H9 (cell line): ENCODE measurements around the gene ZMYND8. TPM values are rescaled to one million over a fixed set of nuclear protein-coding genes. Genes with fewer than 3 reads are reported as not detected.

Source experiments
- DNase-seq: peaks from one replicate; pipeline ENCODE4 v3.0.0-alpha.2; 2017
- H2AFZ ChIP-seq: one replicate; pipeline ENCODE4 v1.6.1; 2013; ENCODE audit warnings: mild to moderate bottlenecking, low read length, control low read depth, moderate library complexity
- H2AK5ac ChIP-seq: 2 replicates; pipeline ENCODE4 v1.6.1; 2013; ENCODE audit warnings: low read length, control low read depth, mixed read lengths; ENCODE audit not compliant: insufficient read length
- H2BK120ac ChIP-seq: one replicate; pipeline ENCODE4 v1.6.1; 2013; ENCODE audit warnings: low read depth, mild to moderate bottlenecking, low read length, control low read depth, inconsistent platforms; ENCODE audit not compliant: poor library complexity, severe bottlenecking
- H2BK12ac ChIP-seq: 2 replicates; pipeline ENCODE4 v1.6.1; 2013; ENCODE audit warnings: low read length, control low read depth, mixed read lengths, low read depth; ENCODE audit not compliant: insufficient read length
- H2BK15ac ChIP-seq: 2 replicates; pipeline ENCODE4 v1.6.1; 2013; ENCODE audit warnings: low read depth, low read length, control low read depth
- H2BK20ac ChIP-seq: one replicate; pipeline ENCODE4 v1.6.1; 2013; ENCODE audit warnings: low read depth, mild to moderate bottlenecking, low read length, control low read depth, inconsistent platforms; ENCODE audit not compliant: poor library complexity, severe bottlenecking
- H2BK5ac ChIP-seq: 2 replicates; pipeline ENCODE4 v1.6.1; 2013; ENCODE audit warnings: low read length, control low read depth, mixed read lengths; ENCODE audit not compliant: insufficient read length
- H3K14ac ChIP-seq: 2 replicates; pipeline ENCODE4 v1.6.1; 2013; ENCODE audit warnings: low read length, control low read depth; ENCODE audit not compliant: insufficient read depth
- H3K18ac ChIP-seq: 2 replicates; pipeline ENCODE4 v1.6.1; 2013; ENCODE audit warnings: low read depth, mild to moderate bottlenecking, mixed read lengths, low read length, control low read depth; ENCODE audit not compliant: insufficient read length
- H3K23ac ChIP-seq: 2 replicates; pipeline ENCODE4 v1.6.1; 2013; ENCODE audit warnings: low read length, control low read depth, mixed read lengths, low read depth; ENCODE audit not compliant: insufficient read length
- H3K23me2 ChIP-seq: 2 replicates; pipeline ENCODE4 v1.6.1; 2013; ENCODE audit warnings: low read depth, mild to moderate bottlenecking, mixed read lengths, low read length, control low read depth; ENCODE audit not compliant: insufficient read length, poor library complexity, severe bottlenecking
- H3K27ac ChIP-seq: 2 replicates; pipeline ENCODE4 v1.5.1; 2013; ENCODE audit warnings: low read length, control low read depth, mixed read lengths, low read depth; ENCODE audit not compliant: insufficient read length
- H3K27me3 ChIP-seq: 2 replicates; pipeline ENCODE4 v1.6.1; 2013; ENCODE audit warnings: low read length, control low read depth, inconsistent platforms; ENCODE audit not compliant: insufficient read depth
- H3K4ac ChIP-seq: 2 replicates; pipeline ENCODE4 v1.6.1; 2013; ENCODE audit warnings: low read depth, mild to moderate bottlenecking, control low read depth, inconsistent platforms, low read length, moderate library complexity
- H3K4me1 ChIP-seq: 2 replicates; pipeline ENCODE4 v1.6.1; 2013; ENCODE audit warnings: low read length, control low read depth, inconsistent platforms; ENCODE audit not compliant: insufficient read depth
- H3K4me2 ChIP-seq: 2 replicates; pipeline ENCODE4 v1.6.1; 2013; ENCODE audit warnings: low read length, control low read depth, mixed read lengths; ENCODE audit not compliant: insufficient read length, insufficient read depth
- H3K56ac ChIP-seq: 2 replicates; pipeline ENCODE4 v1.6.1; 2013; ENCODE audit warnings: low read depth, mild to moderate bottlenecking, mixed read lengths, low read length, control low read depth; ENCODE audit not compliant: insufficient read length
- H3K79me1 ChIP-seq: 2 replicates; pipeline ENCODE4 v1.6.1; 2013; ENCODE audit warnings: low read depth, mild to moderate bottlenecking, moderate library complexity, low read length, control low read depth, inconsistent platforms; ENCODE audit not compliant: insufficient read depth, poor library complexity, severe bottlenecking
- H3K79me2 ChIP-seq: 2 replicates; pipeline ENCODE4 v1.6.1; 2013; ENCODE audit warnings: low read length, control low read depth, inconsistent platforms; ENCODE audit not compliant: insufficient read depth
- H3K9ac ChIP-seq: 2 replicates; pipeline ENCODE4 v1.6.1; 2013; ENCODE audit warnings: low read length, control low read depth, mixed read lengths; ENCODE audit not compliant: insufficient read length; ENCODE audit errors: extremely low read depth
- H3K9me3 ChIP-seq: one replicate; pipeline ENCODE4 v1.6.1; 2013; ENCODE audit warnings: low read depth, low read length, inconsistent platforms; ENCODE audit not compliant: control insufficient read depth
- H3T11ph ChIP-seq: one replicate; pipeline ENCODE4 v1.6.1; 2013; ENCODE audit warnings: mild to moderate bottlenecking, low read length, control low read depth, inconsistent platforms
- H4K20me1 ChIP-seq: one replicate; pipeline ENCODE4 v1.6.1; 2013; ENCODE audit not compliant: control insufficient read depth, insufficient read length, insufficient read depth
- H4K5ac ChIP-seq: 2 replicates; pipeline ENCODE4 v1.6.1; 2013; ENCODE audit warnings: low read depth, mild to moderate bottlenecking, mixed read lengths, low read length, control low read depth; ENCODE audit not compliant: insufficient read length
- H4K8ac ChIP-seq: replicated peaks from 2 replicates; pipeline ENCODE4 v1.6.1; 2013; ENCODE audit warnings: low read length, control low read depth, mixed read lengths, low read depth; ENCODE audit not compliant: insufficient read length
- H4K91ac ChIP-seq: 2 replicates; pipeline ENCODE4 v1.6.1; 2013; ENCODE audit warnings: low read depth, mild to moderate bottlenecking, moderate library complexity, mixed read lengths, low read length, control low read depth; ENCODE audit not compliant: insufficient read length
- H3K27ac Mint-ChIP-seq, 3 experiments: 2 replicates in 2 of 3; 3 replicates in 1 of 3; pipeline ENCODE4 v1.8.0; 2020 to 2021; ENCODE audit warnings: mixed read lengths in 3 of 3, mild to moderate bottlenecking in 1 of 3, moderate library complexity in 1 of 3
- H3K27me3 Mint-ChIP-seq: 2 replicates; pipeline ENCODE4 v1.8.0; 2021; ENCODE audit warnings: low read depth, mild to moderate bottlenecking, moderate library complexity, mixed read lengths
- H3K36me3 Mint-ChIP-seq, 3 experiments: 2 replicates in 2 of 3; 3 replicates in 1 of 3; pipeline ENCODE4 v1.8.0; 2020 to 2021; ENCODE audit warnings: low read depth in 3 of 3, mixed read lengths in 3 of 3; ENCODE audit not compliant: insufficient read depth in 1 of 3
- H3K4me1 Mint-ChIP-seq, 2 experiments: 2 replicates each; pipeline ENCODE4 v1.8.0; 2020; ENCODE audit warnings: mixed read lengths in 2 of 2
- H3K4me3 Mint-ChIP-seq, 2 experiments: 2 replicates in 1 of 2; 3 replicates in 1 of 2; pipeline ENCODE4 v1.8.0; 2020 to 2021; ENCODE audit warnings: mild to moderate bottlenecking in 2 of 2, mixed read lengths in 2 of 2, moderate library complexity in 1 of 2
- H3K9me3 Mint-ChIP-seq, 2 experiments: 2 replicates in 1 of 2; 3 replicates in 1 of 2; pipeline ENCODE4 v1.8.0; 2020; ENCODE audit warnings: mild to moderate bottlenecking in 2 of 2, mixed read lengths in 2 of 2, moderate library complexity in 1 of 2
- CTCF ChIP-seq: fragments of 200-600 bp; sonication (generic); conservative IDR thresholded peaks from 3 replicates; pipeline ENCODE4 v1.8.0; 2021; ENCODE audit warnings: antibody characterized with exemption, mild to moderate bottlenecking
- WGBS: extraction: QIAGEN DNeasy Blood & Tissue Kit; methylation state at CpG from one replicate; pipeline ENCODE4 v1.1.7; 2013; ENCODE audit warnings: missing lambda C conversion rate, low lambda C conversion rate, mixed read lengths; ENCODE audit not compliant: insufficient read length; ENCODE audit errors: extremely low coverage; 5-methylcytosine and 5-hydroxymethylcytosine counted together
- total RNA-seq: library from RNA; stranded (reverse); gene quantifications from 2 replicates; pipeline ENCODE4 v1.2.1, GENCODE V29; 2021

ZMYND8 gene
- total RNA-seq, 1 experiment from 2014 or later: 158 TPM

GRCh38 chr20:47189060-47189459 is 167.4 kb downstream of the ZMYND8 start:
- Histone ChIP-seq H4K20me1 (no peaks in the 10 kb centered on the region), H3T11ph (no peak overlapping the region), H3K4me1 (no peaks in the 10 kb centered on the region), H3K9me3 (no peaks in the 10 kb centered on the region), H3K14ac (no peak overlapping the region), H3K79me2 (no peaks in the 10 kb centered on the region), H4K91ac (no peak overlapping the region), H3K18ac (no peak overlapping the region), H2BK12ac (no peak overlapping the region), H2BK120ac (no peak overlapping the region), H2AFZ (no peak overlapping the region), H3K9ac (no peak overlapping the region), H3K27me3 (no peaks in the 10 kb centered on the region), H3K56ac (no peak overlapping the region), H3K23ac (no peak overlapping the region), H2BK20ac (no peak overlapping the region), H3K27ac (no peak overlapping the region), H2BK15ac (no peak overlapping the region), H3K79me1 (no peaks in the 10 kb centered on the region), H2BK5ac (no peak overlapping the region), H2AK5ac (no peak overlapping the region), H3K4me2 (no peak overlapping the region), H3K23me2 (peaks cover 3% of the 10 kb centered on the region), H4K5ac (no peak overlapping the region), H3K4ac (no peak overlapping the region), H4K8ac (no peak overlapping the region)
- no peak for DNase-seq
- Mint-ChIP-seq H3K9me3 (no peaks in the 10 kb centered on the region), H3K4me1 (peaks cover 2 to 11% of the 10 kb centered on the region in 2 experiments; a peak in 2 of 4 replicates), H3K36me3 (no peaks in the 10 kb centered on the region), H3K27ac (no peak overlapping the region), H3K4me3 (no peak overlapping the region), H3K27me3 (peaks cover 5% of the 10 kb centered on the region; the same call in 1 of the 2 replicates)
- no peak for TF ChIP-seq CTCF
- WGBS: no CpG with 5 or more reads among the region's 11 CpGs
